ENCODE data around the gene BIRC7. TPM values are rescaled to one million over a fixed set of nuclear protein-coding genes. Genes with fewer than 3 reads are reported as not detected.

Gene BIRC7
- total RNA-seq, 1 donor from 2014 or later: not detected

Other genes with a start within 250 kb of the BIRC7 start
- not detected for gene BHLHE23, start 228.9 kb upstream of the BIRC7 start, total RNA-seq
- 18.2 TPM for gene YTHDF1, start 19.8 kb upstream of the BIRC7 start, total RNA-seq
- not detected for gene NKAIN4, start 18.6 kb downstream of the BIRC7 start, total RNA-seq
- 42.6 TPM for gene ARFGAP1, start 36.9 kb downstream of the BIRC7 start, total RNA-seq
- gene COL20A1, start 57.3 kb downstream of the BIRC7 start, total RNA-seq: not detected
- 145 TPM for gene CHRNA4, start 125.4 kb downstream of the BIRC7 start, total RNA-seq
- not detected for gene KCNQ2, start 236.8 kb downstream of the BIRC7 start, total RNA-seq